B cell (primary cell): ENCODE results near the gene EARS2. TPM values are rescaled to one million over a fixed set of nuclear protein-coding genes. Genes with fewer than 3 reads are reported as not detected.

Experiments
- ATAC-seq: fragments of 200-7000 bp; cut with Tn5 transposase; one replicate; pipeline ENCODE4 v1.10.0; 2021; ENCODE audit warnings: low read depth, mild to moderate bottlenecking, moderate number of reproducible peaks, moderate library complexity
- CTCF ChIA-PET: fragments of 350-600 bp; sonication (Branson Sonifier 250); formaldehyde crosslinking; loops from one replicate; lab custom pipeline; 2021; ENCODE audit warnings: antibody characterized with exemption, inconsistent platforms; lab: Charles Lee
- POLR2A ChIA-PET: fragments of 350-600 bp; sonication (Branson Sonifier 250); formaldehyde crosslinking; loops from one replicate; lab custom pipeline; 2021; ENCODE audit warnings: antibody characterized with exemption; lab: Charles Lee
- DNase-seq: peaks from one replicate; pipeline ENCODE4 v3.0.0; 2013
- H2AFZ ChIP-seq: 2 replicates; pipeline ENCODE4 v1.6.1; 2012; ENCODE audit warnings: mild to moderate bottlenecking, low read depth, low read length; ENCODE audit not compliant: insufficient read depth, poor library complexity, severe bottlenecking
- H3K27ac ChIP-seq, 2 donors: 1 replicate in 1 of 2; 2 replicates in 1 of 2; pipeline ENCODE4 v1.5.1; 2012 to 2013; ENCODE audit warnings: low read length in 2 of 2, mild to moderate bottlenecking in 2 of 2, moderate library complexity in 1 of 2
- H3K27me3 ChIP-seq, 4 experiments: fragments of 200-600 bp in 1 of 4; sonication (generic) in 1 of 4; replicated peaks in 1 of 4; 1 replicate in 2 of 4; 2 replicates in 2 of 4; pipeline versions ENCODE4 v1.6.1 to v1.7.0; 2013 to 2016; ENCODE audit warnings: low read length in 3 of 4, mild to moderate bottlenecking in 2 of 4, mixed read lengths in 1 of 4, moderate library complexity in 1 of 4; ENCODE audit not compliant: insufficient read depth in 4 of 4, control insufficient read depth in 3 of 4; ENCODE audit errors: control extremely low read depth in 1 of 4
- H3K36me3 ChIP-seq, 2 experiments: replicated peaks in 1 of 2; 1 replicate in 1 of 2; 2 replicates in 1 of 2; pipeline versions ENCODE4 v1.6.1 to v1.7.1; 2013; ENCODE audit warnings: low read length in 1 of 2; ENCODE audit not compliant: insufficient read depth in 2 of 2, control insufficient read depth in 1 of 2; ENCODE audit errors: control extremely low read depth in 1 of 2, extremely low read depth in 1 of 2
- H3K4me1 ChIP-seq, 2 donors: fragments of 200-600 bp in 1 of 2; sonication (generic) in 1 of 2; 1 replicate in 1 of 2; 2 replicates in 1 of 2; pipeline versions ENCODE4 v1.5.1 to v1.6.1; 2013 to 2017; ENCODE audit warnings: low read length in 2 of 2; ENCODE audit not compliant: control insufficient read depth in 2 of 2, insufficient read depth in 2 of 2
- H3K4me2 ChIP-seq: replicated peaks from 2 replicates; pipeline ENCODE3; 2012; ENCODE audit warnings: mild to moderate bottlenecking, low read depth, low read length; ENCODE audit not compliant: poor library complexity, severe bottlenecking
- H3K4me3 ChIP-seq, 5 experiments: fragments of 200-600 bp in 1 of 5; sonication (generic) in 1 of 5; 1 replicate in 3 of 5; 2 replicates in 2 of 5; pipeline versions ENCODE4 v1.5.1 to v1.7.0; 2011 to 2016; ENCODE audit warnings: low read length in 4 of 5, mild to moderate bottlenecking in 4 of 5, low read depth in 2 of 5, control low read depth in 1 of 5, moderate library complexity in 1 of 5; ENCODE audit not compliant: insufficient read depth in 1 of 5; ENCODE audit errors: control extremely low read depth in 1 of 5, extremely low read depth in 1 of 5
- H3K79me2 ChIP-seq: fragments of 200-600 bp; sonication (generic); one replicate; pipeline ENCODE4 v1.6.0; 2016; ENCODE audit warnings: low read length; ENCODE audit not compliant: control insufficient read depth, insufficient read depth
- H3K9ac ChIP-seq: fragments of 200-600 bp; sonication (generic); 2 replicates; pipeline ENCODE4 v1.6.1; 2017; ENCODE audit warnings: mild to moderate bottlenecking, low read length, moderate library complexity
- H3K9me3 ChIP-seq, 3 donors: one replicate each; pipeline versions ENCODE4 v1.6.1 to v1.7.1; 2013; ENCODE audit warnings: low read length in 2 of 3; ENCODE audit not compliant: control insufficient read depth in 2 of 3, insufficient read depth in 1 of 3; ENCODE audit errors: control extremely low read depth in 1 of 3
- H4K20me1 ChIP-seq: 2 replicates; pipeline ENCODE4 v1.6.0; 2012; ENCODE audit warnings: mild to moderate bottlenecking, low read length; ENCODE audit not compliant: insufficient read depth, control insufficient read depth, poor library complexity, severe bottlenecking
- H3K27ac Mint-ChIP-seq: one replicate; pipeline ENCODE4 v1.8.0; 2021; ENCODE audit warnings: mixed read lengths
- H3K27me3 Mint-ChIP-seq: one replicate; pipeline ENCODE4 v1.8.0; 2021; ENCODE audit warnings: mixed read lengths
- H3K4me1 Mint-ChIP-seq: one replicate; pipeline ENCODE4 v1.8.0; 2021; ENCODE audit warnings: mixed read lengths
- H3K4me3 Mint-ChIP-seq: one replicate; pipeline ENCODE4 v1.8.0; 2021; ENCODE audit warnings: mixed read lengths
- H3K9me3 Mint-ChIP-seq: one replicate; pipeline ENCODE4 v1.8.0; 2022; ENCODE audit warnings: mixed read lengths; ENCODE audit not compliant: insufficient read depth
- CTCF ChIP-seq: fragments of 200-600 bp; IDR thresholded peaks from one replicate; pipeline ENCODE4 v1.8.0; 2022; ENCODE audit warnings: antibody characterized with exemption, mild to moderate bottlenecking
- EZH2 ChIP-seq: IDR thresholded peaks from 2 replicates; pipeline ENCODE4 v1.6.1; 2012; ENCODE audit warnings: borderline replicate concordance, low read depth, mild to moderate bottlenecking, moderate library complexity, low read length; ENCODE audit not compliant: insufficient read depth, poor library complexity, severe bottlenecking
- whole genome bisulfite sequencing: methylation state at CpG from one replicate; pipeline ENCODE4 v1.1.5; 2013; ENCODE audit warnings: missing lambda C conversion rate; ENCODE audit not compliant: insufficient coverage; 5-methylcytosine and 5-hydroxymethylcytosine counted together
- intact Hi-C: fragments of 100-400 bp; cut with micrococcal nuclease; formaldehyde crosslinking; loops from one replicate; pipeline ENCODE4 v1.10.0; 2022
- polyA plus RNA-seq: library from polyadenylated mRNA; depleted of rRNA; stranded (reverse); fragments of >200 nt; gene quantifications from 2 replicates; pipeline ENCODE4 v1.2.3, GENCODE V29; 2012
- total RNA-seq, 2 donors: library from RNA; stranded (reverse); fragments of 120-200 nt in 1 of 2; gene quantifications; 1 replicate in 1 of 2; 2 replicates in 1 of 2; pipeline versions ENCODE4 v1.2.3 to v1.2.4, GENCODE V29; 2013 to 2022

EARS2 gene
- total and polyA plus RNA-seq, 2 donors (not counting 1 experiment from before 2014, with no cell fraction given) = 14.6 to 15.1 TPM

GRCh38 chr16:23494188-23494587 is 63.0 kb downstream of the EARS2 start:
- Mint-ChIP-seq H3K4me3 (no peak overlapping the region), H3K27ac (no peak overlapping the region), H3K27me3 (no peaks in the 10 kb centered on the region), H3K9me3 (no peaks in the 10 kb centered on the region), H3K4me1 (peaks cover 40% of the 10 kb centered on the region)
- peaks cover 31 to 36% of the 10 kb centered on the region in 2 donors for H3K4me1 ChIP-seq
- peaks cover 98% of the 10 kb centered on the region for H4K20me1 ChIP-seq
- WGBS = 95% methylated on average over 10 of the region's 11 CpGs
- TF ChIP-seq CTCF (no peak), EZH2 (no peak)
- no peak for DNase-seq
- H3K79me2 ChIP-seq = peaks cover 100% of the 10 kb centered on the region
- intact Hi-C loops = no loop called here
- H2AFZ ChIP-seq = no peak overlapping the region
- H3K4me3 ChIP-seq = no peak overlapping the region
- H3K9ac ChIP-seq = no peak overlapping the region
- ChIA-PET POLR2A (interaction anchor here (0.5 kb wide), 1 partner anchor 129 kb away, joined by 6 read pairs; no protein-coding TSS in a partner anchor), CTCF (interaction anchor here (1.2 kb wide), 1 partner anchor 14 kb away, joined by 3 read pairs; no protein-coding TSS in a partner anchor)
- peaks cover 5 to 77% of the 10 kb centered on the region in 2 experiments for H3K36me3 ChIP-seq
- no peak for ATAC-seq
- no peak overlapping the region for H3K4me2 ChIP-seq
- no peaks in the 10 kb centered on the region for H3K27me3 ChIP-seq
- no peaks in the 10 kb centered on the region for H3K9me3 ChIP-seq
- H3K27ac ChIP-seq = peak overlapping the region in 1 of 2 donors; percentile 31

GRCh38 chr16:23491490-23492391 is 65.4 kb downstream of the EARS2 start:
- TF ChIP-seq CTCF = no peak
- TF ChIP-seq EZH2 = no peak
- WGBS = 97% methylated on average over 5 of the region's 14 CpGs
- no peak overlapping the region for H3K4me2 ChIP-seq
- Mint-ChIP-seq H3K9me3 (no peaks in the 10 kb centered on the region), H3K27me3 (no peaks in the 10 kb centered on the region), H3K4me1 (peaks cover 19% of the 10 kb centered on the region), H3K27ac (no peak overlapping the region), H3K4me3 (no peak overlapping the region)
- peaks cover 5 to 93% of the 10 kb centered on the region in 2 experiments for H3K36me3 ChIP-seq
- DNase-seq (no peak), ATAC-seq (no peak)
- CTCF ChIA-PET = interaction anchor here (1.0 to 1.3 kb wide), 3 partner anchors 12 to 58 kb away, joined by 3 read pairs; no protein-coding TSS in a partner anchor
- peaks cover 6 to 12% of the 10 kb centered on the region in 2 donors for H3K4me1 ChIP-seq
- H4K20me1 ChIP-seq = peaks cover 98% of the 10 kb centered on the region
- H3K4me3 ChIP-seq = no peak overlapping the region
- intact Hi-C loops = no loop called here
- H3K9ac ChIP-seq = no peak overlapping the region
- no peaks in the 10 kb centered on the region for H3K9me3 ChIP-seq
- H3K79me2 ChIP-seq = peaks cover 98% of the 10 kb centered on the region
- no peaks in the 10 kb centered on the region for H3K27me3 ChIP-seq
- no peak overlapping the region for H3K27ac ChIP-seq
- H2AFZ ChIP-seq = no peak overlapping the region
- POLR2A ChIA-PET = interaction anchor here (0.6 to 0.9 kb wide), 3 partner anchors 9 to 18 kb away, joined by 3 to 5 read pairs (median 5); no protein-coding TSS in a partner anchor
